Kidney (tissue), 14 donors: ENCODE measurements around the gene ERFL. TPM values are rescaled to one million over a fixed set of nuclear protein-coding genes. Genes with fewer than 3 reads are reported as not detected.
"Not testable (repeated sequence)": the region's sequence is repeated elsewhere in the genome, so short reads cannot be mapped to it uniquely, and the experiment has no call there.

Experiments used
- DNase-seq, 5 donors: peaks; one replicate each; pipeline ENCODE4 v3.0.0-alpha.2; 2013 to 2020
- FAIRE-seq: peaks from 2 replicates; lab custom pipeline; 2012; peaks lifted over from hg19 to GRCh38; lab: Jason Lieb, UNC
- H3K27ac ChIP-seq, 2 donors: one replicate each; pipeline ENCODE4 v1.7.0; 2013; ENCODE audit warnings: low read depth in 2 of 2, low read length in 2 of 2, inconsistent platforms in 1 of 2
- H3K27me3 ChIP-seq: one replicate; pipeline ENCODE4 v1.7.1; 2013; ENCODE audit warnings: low read length, inconsistent platforms; ENCODE audit not compliant: control insufficient read depth, insufficient read depth
- H3K36me3 ChIP-seq, 3 donors: one replicate each; pipeline versions ENCODE4 v1.7.0 to v1.7.1; 2013; ENCODE audit warnings: low read length in 3 of 3, control low read depth in 1 of 3, inconsistent platforms in 1 of 3; ENCODE audit not compliant: insufficient read depth in 3 of 3, control insufficient read depth in 2 of 3
- H3K4me1 ChIP-seq, 3 donors: one replicate each; pipeline versions ENCODE4 v1.7.0 to v1.7.1; 2013; ENCODE audit warnings: low read length in 3 of 3, inconsistent platforms in 1 of 3, low read depth in 1 of 3; ENCODE audit not compliant: control insufficient read depth in 2 of 3, insufficient read depth in 2 of 3
- H3K4me3 ChIP-seq, 3 donors: one replicate each; pipeline versions ENCODE4 v1.7.0 to v1.8.1; 2013; ENCODE audit warnings: low read length in 3 of 3, control low read depth in 1 of 3, inconsistent platforms in 1 of 3
- H3K9ac ChIP-seq, 3 donors: one replicate each; pipeline versions ENCODE4 v1.7.0 to v1.7.1; 2013; ENCODE audit warnings: low read length in 3 of 3, control low read depth in 1 of 3, inconsistent platforms in 1 of 3
- H3K9me3 ChIP-seq, 3 donors: one replicate each; pipeline versions ENCODE4 v1.7.0 to v1.7.1; 2013; ENCODE audit warnings: low read length in 3 of 3, control low read depth in 1 of 3, inconsistent platforms in 1 of 3; ENCODE audit not compliant: control insufficient read depth in 2 of 3, insufficient read depth in 1 of 3
- intact Hi-C: fragments of 100-400 bp; cut with DNase I; formaldehyde crosslinking; loops from one replicate; pipeline ENCODE4 v1.11.1; 2022
- polyA plus RNA-seq: library from polyadenylated mRNA; stranded (reverse); fragments of 350-450 nt; fragmentation: Illumina TruSeq; extraction: RNeasy Lipid Tissue Mini Kit (QIAGEN cat#74804); gene quantifications from one replicate; pipeline ENCODE4 v1.2.3, GENCODE V29; 2014; ENCODE audit warnings: low read depth, low replicate concordance; ENCODE audit not compliant: insufficient read depth
- total RNA-seq: library from RNA; stranded (reverse); fragmentation: NEBNext Ultra II Directional; extraction: Animal tissue kit (Norgen Biotek cat#: 25700); gene quantifications from one replicate; pipeline ENCODE4 v1.2.1, GENCODE V29; 2021
- TF ChIP-seq, protein P1 (sequence below): IDR thresholded peaks from 3 replicates; pipeline ENCODE4 v1.5.1; 2012; ENCODE audit warnings: mild to moderate bottlenecking, moderate library complexity, borderline replicate concordance; ENCODE audit not compliant: insufficient read depth; ENCODE audit errors: extremely low read depth
- donor health status: control.
- donor health status: control.
- donor health status: control.
- donor health status: control.
- donor health status: control.
- donor health status: DM: yes; HTN: yes; CAD: no.
- donor health status: Normal renal cell carcinoma (clear cell type).

ERFL gene
- total and polyA plus RNA-seq, 2 donors from 2014 or later, result 0.69 TPM; not detected in 1

DNA sequence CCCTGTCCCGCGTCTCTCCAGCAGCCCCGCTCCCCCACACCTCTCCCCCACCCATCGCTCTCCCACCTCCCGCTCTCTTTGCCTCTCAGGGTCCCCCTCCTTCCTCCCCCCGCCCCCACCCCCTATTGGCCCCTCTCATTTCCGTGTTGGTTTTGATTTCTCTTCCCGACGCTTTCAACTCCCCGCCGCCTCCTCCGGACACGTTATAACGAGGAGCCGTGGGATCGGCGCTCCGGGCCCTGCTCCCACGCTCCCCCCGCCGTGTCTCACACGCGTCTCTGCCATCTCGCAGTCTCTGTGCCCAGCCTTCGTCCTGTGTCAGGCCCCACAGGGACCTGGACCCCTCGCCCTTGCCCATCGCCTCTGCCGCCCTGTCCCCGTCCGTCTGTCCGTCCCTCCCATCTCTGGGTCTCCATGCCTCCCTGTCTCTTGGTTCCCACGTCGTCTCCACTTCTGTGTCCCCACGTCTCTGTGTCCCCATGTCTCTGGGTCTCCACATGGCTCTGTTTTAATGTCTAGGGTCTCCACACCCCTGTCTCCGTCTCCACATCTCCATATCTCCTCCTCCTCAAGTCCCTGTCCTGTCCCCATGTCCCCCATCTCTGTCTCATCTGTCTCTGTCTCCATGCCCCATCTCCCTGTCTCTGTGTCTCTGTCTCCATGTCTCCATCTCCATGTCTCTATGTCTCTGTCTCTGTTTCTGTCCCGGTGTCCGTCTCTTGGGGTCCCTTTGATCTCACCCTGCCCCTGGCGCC is 13.1 kb downstream of the ERFL start:
- H3K4me3 ChIP-seq, result no peak overlapping the region
- DNase-seq (peak in 1 of 5 donors; percentile 26), FAIRE-seq (no peak)
- TF ChIP-seq, protein P1, sequence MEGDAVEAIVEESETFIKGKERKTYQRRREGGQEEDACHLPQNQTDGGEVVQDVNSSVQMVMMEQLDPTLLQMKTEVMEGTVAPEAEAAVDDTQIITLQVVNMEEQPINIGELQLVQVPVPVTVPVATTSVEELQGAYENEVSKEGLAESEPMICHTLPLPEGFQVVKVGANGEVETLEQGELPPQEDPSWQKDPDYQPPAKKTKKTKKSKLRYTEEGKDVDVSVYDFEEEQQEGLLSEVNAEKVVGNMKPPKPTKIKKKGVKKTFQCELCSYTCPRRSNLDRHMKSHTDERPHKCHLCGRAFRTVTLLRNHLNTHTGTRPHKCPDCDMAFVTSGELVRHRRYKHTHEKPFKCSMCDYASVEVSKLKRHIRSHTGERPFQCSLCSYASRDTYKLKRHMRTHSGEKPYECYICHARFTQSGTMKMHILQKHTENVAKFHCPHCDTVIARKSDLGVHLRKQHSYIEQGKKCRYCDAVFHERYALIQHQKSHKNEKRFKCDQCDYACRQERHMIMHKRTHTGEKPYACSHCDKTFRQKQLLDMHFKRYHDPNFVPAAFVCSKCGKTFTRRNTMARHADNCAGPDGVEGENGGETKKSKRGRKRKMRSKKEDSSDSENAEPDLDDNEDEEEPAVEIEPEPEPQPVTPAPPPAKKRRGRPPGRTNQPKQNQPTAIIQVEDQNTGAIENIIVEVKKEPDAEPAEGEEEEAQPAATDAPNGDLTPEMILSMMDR, result no peak
- no peaks in the 10 kb centered on the region for H3K36me3 ChIP-seq
- H3K27ac ChIP-seq, result no peak overlapping the region
- peaks cover 0 to 4% (median 0%) of the 10 kb centered on the region in 3 donors for H3K9me3 ChIP-seq
- intact Hi-C loops, result no loop called here
- peaks cover 62% of the 10 kb centered on the region for H3K27me3 ChIP-seq
- no peak overlapping the region for H3K9ac ChIP-seq
- H3K4me1 ChIP-seq, result no peaks in the 10 kb centered on the region

DNA sequence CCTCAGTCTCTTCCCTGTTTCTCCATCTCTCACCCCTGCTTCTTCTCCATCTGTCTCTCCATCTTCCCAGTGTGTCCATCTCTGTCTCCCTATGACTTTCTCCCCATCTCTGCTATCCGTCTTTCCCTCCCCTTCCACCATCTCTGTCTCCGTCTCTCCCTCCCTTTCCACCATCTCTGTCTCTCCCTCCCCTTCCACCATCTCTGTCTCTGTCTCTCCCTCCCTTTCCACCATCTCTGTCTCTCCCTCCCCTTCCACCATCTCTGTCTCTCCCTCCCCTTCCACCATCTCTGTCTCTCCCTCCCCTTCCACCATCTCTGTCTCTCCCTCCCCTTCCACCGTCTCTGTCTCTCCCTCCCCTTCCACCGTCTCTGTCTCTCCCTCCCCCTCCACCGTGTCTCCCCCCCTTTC is 13.8 kb downstream of the ERFL start:
- H3K4me3 ChIP-seq, H3K27ac ChIP-seq, H3K36me3 ChIP-seq, DNase-seq, intact Hi-C loops, H3K9ac ChIP-seq, H3K4me1 ChIP-seq, FAIRE-seq, H3K9me3 ChIP-seq: not testable (repeated sequence)
- peaks cover 59% of the 10 kb centered on the region for H3K27me3 ChIP-seq

DNA sequence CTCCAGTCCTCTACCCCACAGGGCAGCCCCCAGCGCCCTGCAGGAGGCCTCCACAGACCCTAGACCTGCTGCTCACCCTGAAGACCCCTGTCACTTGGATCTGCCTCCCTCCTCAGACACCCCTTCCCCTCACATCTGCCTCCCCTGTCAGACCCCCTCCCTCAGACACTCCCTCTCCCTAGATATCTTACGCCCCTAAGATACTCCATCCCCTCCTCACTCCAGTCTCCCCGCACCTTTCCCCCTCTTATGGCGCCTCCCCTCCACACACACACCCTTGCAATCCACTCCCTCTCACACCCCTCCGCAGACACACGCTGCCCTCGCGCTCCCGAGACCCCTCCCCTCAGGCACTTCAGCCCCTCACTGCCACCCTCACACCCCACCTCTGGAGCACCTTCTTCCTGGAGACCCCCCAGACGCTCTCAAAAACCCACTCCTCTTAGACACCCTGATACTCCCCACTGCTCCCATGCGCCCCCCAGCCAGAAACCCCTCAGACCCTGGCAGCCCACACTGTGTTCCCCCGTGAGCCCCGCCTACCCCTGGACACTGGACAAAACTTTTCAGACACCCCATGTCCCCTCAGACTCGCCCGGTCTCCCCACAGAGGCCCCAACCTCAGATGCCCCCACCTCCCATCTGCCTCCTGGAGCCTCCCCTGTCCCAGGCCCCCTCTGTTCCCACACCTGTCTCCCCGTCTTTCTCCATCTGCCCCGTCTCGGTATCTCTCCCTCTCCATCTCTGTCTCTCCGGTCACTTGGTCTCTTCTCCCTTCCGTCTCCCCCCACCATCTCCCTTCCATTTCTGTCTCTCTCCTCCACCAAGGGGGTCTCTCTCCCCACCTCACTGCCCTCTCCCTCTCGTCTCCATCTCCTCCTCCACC is 14.5 kb downstream of the ERFL start:
- FAIRE-seq (no peak), DNase-seq (no peak)
- Histone ChIP-seq H3K4me3 (no peak overlapping the region), H3K36me3 (no peaks in the 10 kb centered on the region), H3K27me3 (peaks cover 55% of the 10 kb centered on the region), H3K9me3 (no peaks in the 10 kb centered on the region), H3K27ac (no peak overlapping the region), H3K9ac (no peak overlapping the region), H3K4me1 (no peaks in the 10 kb centered on the region)
- TF ChIP-seq, protein P1, result no peak
- intact Hi-C loops, result no loop called here
